Upper lobe of right lung (tissue), 1 donor: Measurements from ENCODE around the gene GAGE10. TPM values are rescaled to one million over a fixed set of nuclear protein-coding genes. Genes with fewer than 3 reads are reported as not detected.
A peak's percentile ranks its signal among the peaks of the same experiment; 100 is the strongest.

Experiments used
- ATAC-seq: fragments of 200-7000 bp; cut with Tn5 transposase; one replicate; pipeline ENCODE4 v1.9.1; 2020; ENCODE audit warnings: mild to moderate bottlenecking, moderate library complexity
- DNase-seq: peaks from one replicate; pipeline ENCODE4 v3.0.0-alpha.2; 2020
- H3K27ac ChIP-seq: fragments of 200-600 bp; one replicate; pipeline ENCODE4 v1.8.0; 2022
- H3K27me3 ChIP-seq: fragments of 200-600 bp; one replicate; pipeline ENCODE4 v1.8.0; 2022; ENCODE audit warnings: mild to moderate bottlenecking
- H3K36me3 ChIP-seq: fragments of 200-600 bp; one replicate; pipeline ENCODE4 v1.8.0; 2022
- H3K4me1 ChIP-seq: fragments of 200-600 bp; one replicate; pipeline ENCODE4 v1.8.0; 2022
- H3K4me3 ChIP-seq: fragments of 200-600 bp; one replicate; pipeline ENCODE4 v1.8.0; 2022; ENCODE audit warnings: mild to moderate bottlenecking
- H3K9me3 ChIP-seq: fragments of 200-600 bp; one replicate; pipeline ENCODE4 v1.8.0; 2022
- intact Hi-C: fragments of 100-400 bp; cut with DNase I; formaldehyde crosslinking; loops from one replicate; pipeline ENCODE4 v1.11.0; 2022
- total RNA-seq: library from RNA; stranded (reverse); fragmentation: NEBNext Ultra II Directional; extraction: Animal tissue kit (Norgen Biotek cat#: 25700); gene quantifications from one replicate; pipeline ENCODE4 v1.2.1, GENCODE V29; 2021
- TF ChIP-seq, protein P1 (sequence below): fragments of 200-600 bp; IDR thresholded peaks from one replicate; pipeline ENCODE4 v1.8.0; 2022; ENCODE audit warnings: antibody characterized with exemption
- donor health status: DM: no; HTN: yes; CAD: no; lungs with severe emphysema.

The GAGE10 gene
- total RNA-seq, 1 donor from 2014 or later = not detected

DNA sequence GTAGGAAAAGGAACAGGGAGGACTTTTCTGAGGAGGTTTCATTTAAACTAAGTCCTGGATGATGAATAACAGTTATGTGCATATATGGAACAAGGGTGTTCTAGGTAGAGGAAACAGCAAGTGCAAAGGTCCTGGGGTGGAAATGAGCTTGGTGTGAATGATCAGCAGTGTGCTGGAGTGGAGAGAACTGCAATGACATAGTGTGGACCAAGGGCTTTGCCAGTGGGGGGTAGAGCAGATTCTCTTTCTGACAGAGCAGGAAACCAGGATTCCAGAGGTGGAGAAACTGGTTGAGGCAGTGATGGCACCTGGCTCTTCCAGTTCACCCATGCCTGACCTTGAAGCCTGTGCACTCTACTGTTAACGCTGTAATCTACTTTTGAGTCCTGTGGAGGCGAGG is 32.1 kb upstream of the GAGE10 start:
- Histone ChIP-seq H3K9me3 (no peaks in the 10 kb centered on the region), H3K4me1 (peaks cover 11% of the 10 kb centered on the region), H3K4me3 (peak overlapping the region; percentile 68), H3K27ac (no peak overlapping the region), H3K36me3 (no peaks in the 10 kb centered on the region), H3K27me3 (no peaks in the 10 kb centered on the region)
- TF ChIP-seq, protein P1, sequence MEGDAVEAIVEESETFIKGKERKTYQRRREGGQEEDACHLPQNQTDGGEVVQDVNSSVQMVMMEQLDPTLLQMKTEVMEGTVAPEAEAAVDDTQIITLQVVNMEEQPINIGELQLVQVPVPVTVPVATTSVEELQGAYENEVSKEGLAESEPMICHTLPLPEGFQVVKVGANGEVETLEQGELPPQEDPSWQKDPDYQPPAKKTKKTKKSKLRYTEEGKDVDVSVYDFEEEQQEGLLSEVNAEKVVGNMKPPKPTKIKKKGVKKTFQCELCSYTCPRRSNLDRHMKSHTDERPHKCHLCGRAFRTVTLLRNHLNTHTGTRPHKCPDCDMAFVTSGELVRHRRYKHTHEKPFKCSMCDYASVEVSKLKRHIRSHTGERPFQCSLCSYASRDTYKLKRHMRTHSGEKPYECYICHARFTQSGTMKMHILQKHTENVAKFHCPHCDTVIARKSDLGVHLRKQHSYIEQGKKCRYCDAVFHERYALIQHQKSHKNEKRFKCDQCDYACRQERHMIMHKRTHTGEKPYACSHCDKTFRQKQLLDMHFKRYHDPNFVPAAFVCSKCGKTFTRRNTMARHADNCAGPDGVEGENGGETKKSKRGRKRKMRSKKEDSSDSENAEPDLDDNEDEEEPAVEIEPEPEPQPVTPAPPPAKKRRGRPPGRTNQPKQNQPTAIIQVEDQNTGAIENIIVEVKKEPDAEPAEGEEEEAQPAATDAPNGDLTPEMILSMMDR = no peak
- no peak for DNase-seq
- ATAC-seq = no peak
- intact Hi-C loops = no loop called here

DNA sequence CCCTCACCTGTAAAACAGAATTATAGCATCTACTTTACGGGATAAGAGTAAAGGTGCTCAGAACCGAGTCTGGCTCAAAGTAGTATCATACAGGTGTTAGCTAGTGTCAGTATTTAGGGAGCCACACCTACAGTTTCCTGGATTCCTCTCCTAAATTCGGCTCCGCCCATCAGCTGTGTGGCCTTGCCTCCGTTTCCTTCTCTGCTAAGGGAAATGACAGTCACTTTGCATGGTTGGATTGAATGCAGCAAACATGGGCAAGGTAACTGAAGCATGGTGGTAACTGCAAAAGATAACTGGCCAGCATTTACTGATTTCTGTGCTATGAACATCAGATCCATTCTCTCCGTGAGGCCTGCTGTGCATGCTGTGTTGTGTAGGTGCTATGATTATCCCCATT is 31.0 kb upstream of the GAGE10 start:
- peaks cover 11% of the 10 kb centered on the region for H3K4me1 ChIP-seq
- H3K27me3 ChIP-seq = no peaks in the 10 kb centered on the region
- no peak overlapping the region for H3K4me3 ChIP-seq
- H3K27ac ChIP-seq = no peak overlapping the region
- DNase-seq = no peak
- H3K36me3 ChIP-seq = no peaks in the 10 kb centered on the region
- H3K9me3 ChIP-seq = no peaks in the 10 kb centered on the region
- TF ChIP-seq, protein P1 = no peak
- intact Hi-C loops = no loop called here
- ATAC-seq = no peak

DNA sequence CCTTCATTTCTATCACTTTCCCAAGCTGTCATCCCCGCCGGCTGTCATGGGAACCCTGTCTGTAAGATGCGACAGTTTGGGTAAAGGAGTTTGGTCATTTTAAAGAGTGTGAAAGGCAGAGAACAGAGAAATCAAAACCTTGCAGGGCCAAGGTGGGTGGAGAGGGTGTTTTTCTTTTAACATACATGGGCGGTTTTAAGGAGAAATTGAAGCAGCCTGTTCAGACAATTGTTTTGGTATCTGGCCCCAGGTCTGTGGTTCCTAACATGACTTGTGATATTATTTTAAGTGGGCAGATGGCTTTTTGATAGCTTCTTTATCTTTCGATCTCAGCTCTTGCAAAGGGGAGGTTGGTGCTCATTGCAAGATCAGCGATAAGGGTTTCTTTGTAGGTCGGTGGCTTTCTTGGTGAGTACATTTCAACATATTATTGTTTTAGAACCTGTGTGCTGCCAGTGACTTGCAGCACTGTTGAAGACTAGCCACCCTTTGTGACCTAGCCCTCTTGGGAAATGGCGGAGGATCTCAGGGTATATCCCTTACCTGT is 30.2 kb upstream of the GAGE10 start:
- TF ChIP-seq, protein P1 = no peak
- ATAC-seq (no peak), DNase-seq (no peak)
- intact Hi-C loops = no loop called here
- Histone ChIP-seq H3K36me3 (no peaks in the 10 kb centered on the region), H3K27ac (no peak overlapping the region), H3K9me3 (no peaks in the 10 kb centered on the region), H3K4me1 (peaks cover 11% of the 10 kb centered on the region), H3K27me3 (no peaks in the 10 kb centered on the region), H3K4me3 (no peak overlapping the region)

DNA sequence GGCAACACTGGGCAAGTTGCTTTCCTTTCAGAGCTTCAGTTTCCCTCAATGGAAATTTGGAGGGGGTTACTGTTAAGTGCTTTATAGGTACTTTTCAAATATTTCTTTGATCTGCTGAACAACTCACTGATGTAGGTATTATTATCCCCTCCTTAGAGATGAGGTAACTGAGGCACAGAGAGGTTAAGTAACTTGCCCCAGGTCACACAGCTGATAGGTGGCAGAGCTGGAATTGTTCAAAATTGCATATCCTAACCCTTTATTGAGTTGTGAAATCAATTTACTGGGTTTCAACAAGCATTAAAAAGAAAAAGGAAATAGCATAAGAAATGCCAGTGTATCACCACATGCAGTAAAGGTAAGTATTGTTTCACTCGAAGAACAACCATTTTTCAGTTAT is 27.2 kb upstream of the GAGE10 start:
- Histone ChIP-seq H3K36me3 (no peaks in the 10 kb centered on the region), H3K27ac (no peak overlapping the region), H3K4me1 (peaks cover 3% of the 10 kb centered on the region), H3K4me3 (no peak overlapping the region), H3K27me3 (no peaks in the 10 kb centered on the region), H3K9me3 (no peaks in the 10 kb centered on the region)
- TF ChIP-seq, protein P1 = no peak
- ATAC-seq (no peak), DNase-seq (no peak)
- intact Hi-C loops = no loop called here

DNA sequence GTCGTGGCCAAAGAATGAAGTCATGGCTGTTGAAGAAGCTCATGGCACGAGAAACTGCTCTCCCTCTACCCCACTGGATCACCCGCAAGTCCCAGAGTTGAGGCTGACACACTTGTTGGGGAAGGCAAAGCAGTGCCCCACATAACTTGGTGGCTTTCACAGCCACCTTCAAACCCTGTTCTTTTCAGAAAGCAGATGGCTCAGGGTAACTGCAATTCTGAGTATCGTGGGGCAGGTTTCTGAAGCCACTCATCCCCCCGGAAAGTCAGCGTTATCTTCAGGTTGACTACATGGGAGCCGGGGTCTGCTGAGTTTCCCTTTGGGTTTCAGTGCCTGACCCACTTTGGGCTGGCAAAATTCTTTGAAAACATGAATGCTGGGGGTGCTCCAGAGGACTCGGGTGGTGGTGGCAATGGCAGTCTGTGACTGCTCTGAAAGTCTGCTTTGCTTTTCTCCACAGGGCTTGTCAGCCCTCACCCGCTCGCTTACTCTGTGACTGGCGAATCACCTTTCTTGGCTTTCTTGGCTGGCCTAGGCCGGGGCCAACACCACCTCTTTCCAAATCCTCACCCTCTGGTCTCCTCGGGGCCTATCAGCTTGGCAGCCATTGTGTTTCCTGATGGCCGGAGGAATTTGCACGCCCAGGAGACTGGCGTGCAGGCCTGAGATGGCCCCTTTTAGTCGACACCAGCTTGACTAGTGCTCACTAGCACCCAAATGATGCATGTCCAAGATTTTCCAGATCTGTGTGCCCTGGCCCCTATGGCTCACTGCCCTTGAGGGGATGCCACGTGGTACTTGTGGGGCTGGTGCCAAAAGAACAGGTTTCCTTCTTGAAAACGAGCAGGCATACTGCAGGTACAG is 26.5 kb upstream of the GAGE10 start:
- no peak overlapping the region for H3K4me3 ChIP-seq
- TF ChIP-seq, protein P1 = no peak
- ATAC-seq (no peak), DNase-seq (no peak)
- H3K36me3 ChIP-seq = no peaks in the 10 kb centered on the region
- H3K27ac ChIP-seq = no peak overlapping the region
- H3K4me1 ChIP-seq = no peaks in the 10 kb centered on the region
- H3K27me3 ChIP-seq = no peaks in the 10 kb centered on the region
- no peaks in the 10 kb centered on the region for H3K9me3 ChIP-seq
- intact Hi-C loops = no loop called here
